GM21390 (cell line): Measurements from ENCODE around the gene SMTNL2.
"Not testable (repeated sequence)": the region's sequence is repeated elsewhere in the genome, so short reads cannot be mapped to it uniquely, and the experiment has no call there.

Experiments used
- ATAC-seq: cut with Tn5 transposase; IDR thresholded peaks from one replicate; pipeline ENCODE4 v1.9.1; 2021; ENCODE audit not compliant: unreplicated experiment

Gene SMTNL2

DNA sequence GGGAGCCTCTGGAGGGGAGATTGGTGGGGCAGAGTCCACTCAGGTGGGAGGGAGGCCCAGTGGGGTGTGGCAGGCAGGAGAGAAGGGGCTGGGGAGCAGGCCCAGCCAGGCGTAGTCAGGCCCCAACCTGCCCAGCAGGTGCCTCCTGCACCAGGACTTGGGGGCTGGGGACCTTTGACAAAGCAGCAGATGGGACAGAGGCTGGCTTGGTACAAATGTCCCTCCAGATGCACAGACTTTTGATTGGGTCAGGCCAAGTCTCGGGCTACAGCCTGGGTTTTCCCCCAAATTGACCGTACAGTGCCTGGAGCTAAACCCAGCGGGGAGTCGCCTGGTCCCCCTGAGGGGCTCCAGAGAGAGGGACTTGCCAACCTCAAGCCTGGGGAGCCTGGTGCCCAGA lies 24.4 kb upstream of the SMTNL2 start:
- ATAC-seq = no peak

DNA sequence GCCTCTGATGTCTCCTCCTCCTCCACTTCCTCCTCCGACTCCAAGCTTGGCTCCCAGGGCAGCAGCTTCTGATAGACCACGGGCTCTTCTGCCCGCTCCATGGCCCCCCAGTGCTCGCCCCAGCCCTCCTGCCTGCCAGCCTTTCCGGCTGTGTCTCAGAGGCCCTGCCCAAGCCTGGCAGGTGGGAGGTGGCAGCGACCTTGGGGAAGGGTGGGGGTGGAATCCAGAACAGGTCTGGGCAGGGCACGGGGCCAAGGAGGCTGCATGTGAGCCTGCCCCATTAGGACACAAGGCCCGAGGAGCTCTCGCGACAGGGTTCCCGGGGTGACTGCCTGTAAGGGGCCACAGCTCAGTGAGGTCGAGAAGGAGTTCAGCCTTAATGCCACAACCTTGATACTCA lies 23.9 kb upstream of the SMTNL2 start, which contains the start of gene GGT6:
GGT6 (minus strand) TSS at position 157 of the 400 bp plus-strand sequence; CDS start at position 101, 56 bp downstream.
- no peak for ATAC-seq

DNA sequence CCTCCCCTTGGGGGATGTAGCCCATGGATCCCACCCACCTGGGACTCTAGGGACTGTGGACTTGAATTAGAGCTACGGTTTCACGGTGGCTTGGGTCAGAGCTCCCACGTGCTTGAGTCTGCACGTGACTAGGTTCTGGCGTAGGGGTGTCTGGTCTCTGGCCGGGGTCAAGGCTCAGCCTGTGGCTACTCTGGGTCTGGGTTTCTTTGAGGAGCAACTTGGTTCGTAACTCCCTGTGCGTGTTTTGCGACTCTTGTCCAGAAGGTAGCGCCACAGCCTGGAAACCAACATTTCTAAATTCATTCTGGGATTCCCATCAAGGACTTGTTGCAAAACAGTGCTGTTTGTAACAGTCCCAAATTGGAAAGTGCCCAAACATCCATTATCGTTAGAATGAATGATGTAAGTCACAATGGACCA lies 23.5 kb upstream of the SMTNL2 start:
- ATAC-seq = no peak

DNA sequence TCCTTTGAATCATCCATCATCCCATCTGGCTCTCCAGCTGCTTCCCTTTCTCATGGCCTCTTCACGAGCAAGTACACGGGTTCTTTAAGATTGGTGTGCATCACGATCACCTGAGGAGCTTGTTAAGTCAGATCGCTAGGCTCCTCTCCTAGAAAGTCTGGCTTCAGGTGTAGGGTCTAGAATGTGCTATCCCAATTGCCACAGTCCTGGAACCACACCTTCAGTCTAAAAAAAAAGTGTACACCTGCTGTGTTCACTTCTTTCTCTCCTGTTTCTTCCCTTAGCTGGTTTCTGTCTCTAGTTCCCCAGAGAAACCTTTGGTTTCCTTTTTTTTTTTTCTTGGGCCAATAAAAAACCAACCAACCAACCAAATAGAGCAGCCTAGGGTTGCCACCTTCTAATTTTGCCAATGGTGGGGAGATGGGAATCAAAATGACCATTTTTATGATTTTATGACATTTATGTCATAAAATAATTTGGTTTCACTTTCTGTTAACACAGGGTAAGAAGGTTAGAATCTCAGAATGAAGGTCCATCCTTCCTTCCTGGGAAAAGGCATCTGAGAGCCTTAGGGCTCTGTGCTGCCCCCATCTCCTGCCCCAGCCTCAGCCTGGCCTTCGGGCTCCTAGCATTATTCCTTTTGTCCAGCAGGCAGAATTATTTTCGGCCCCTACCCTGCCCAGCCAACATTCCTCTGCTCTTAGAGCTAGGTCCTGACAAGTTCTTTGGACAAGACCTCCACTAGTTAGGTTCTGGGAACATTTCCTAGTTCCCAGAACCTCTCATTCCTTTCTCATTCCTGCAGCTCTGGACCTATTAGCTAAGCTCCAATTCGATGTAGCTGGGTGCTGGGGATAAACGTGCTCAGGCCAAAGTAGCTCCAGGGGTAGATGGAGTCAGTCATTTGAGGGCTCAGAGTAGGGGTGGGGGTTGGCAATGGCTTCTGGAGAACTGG lies 22.0 kb upstream of the SMTNL2 start:
- ATAC-seq = no peak

DNA sequence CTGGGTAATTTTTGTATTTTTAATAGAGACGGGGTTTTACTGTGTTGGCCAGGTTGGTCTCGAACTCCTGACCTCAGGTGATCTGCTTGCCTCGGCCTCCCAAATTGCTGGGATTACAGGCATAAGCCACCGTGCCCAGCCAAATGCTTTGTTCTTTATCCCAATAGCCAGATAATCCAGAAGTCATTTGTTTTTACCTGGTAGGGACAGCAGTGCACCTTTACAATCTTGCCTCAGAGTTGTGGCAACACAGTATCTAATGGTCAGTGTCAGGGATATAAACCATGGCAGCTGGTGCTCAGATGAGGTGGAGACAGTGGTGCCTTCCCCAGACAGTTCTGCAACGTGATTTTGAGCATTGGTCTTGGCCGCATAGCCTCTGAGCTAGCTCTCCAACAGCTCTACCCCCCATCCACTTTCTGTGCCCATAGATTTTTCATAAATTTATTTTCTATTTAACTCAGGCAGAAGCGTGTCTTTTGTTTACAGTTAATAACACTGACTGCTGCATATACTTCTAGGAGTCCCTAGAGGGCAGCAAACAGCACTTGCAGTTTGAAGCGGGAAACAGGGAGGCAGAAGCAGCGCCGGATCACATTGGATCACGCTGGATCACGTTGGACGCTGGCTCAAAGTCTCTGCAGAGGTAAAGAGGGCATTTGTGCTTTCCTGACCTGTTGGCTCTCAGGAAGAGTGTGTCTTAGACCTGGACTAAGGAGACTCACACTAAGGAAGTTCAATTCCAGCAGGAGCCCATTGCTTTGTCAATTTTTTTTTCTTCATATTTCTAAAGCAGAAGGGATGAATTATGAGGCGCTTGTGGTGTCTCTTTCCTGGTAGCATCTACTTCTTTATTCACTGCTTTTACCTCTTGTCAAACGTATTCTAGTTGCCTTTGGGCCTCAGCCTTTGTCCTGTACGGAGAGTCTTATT lies 18.9 kb upstream of the SMTNL2 start:
- ATAC-seq = no peak

DNA sequence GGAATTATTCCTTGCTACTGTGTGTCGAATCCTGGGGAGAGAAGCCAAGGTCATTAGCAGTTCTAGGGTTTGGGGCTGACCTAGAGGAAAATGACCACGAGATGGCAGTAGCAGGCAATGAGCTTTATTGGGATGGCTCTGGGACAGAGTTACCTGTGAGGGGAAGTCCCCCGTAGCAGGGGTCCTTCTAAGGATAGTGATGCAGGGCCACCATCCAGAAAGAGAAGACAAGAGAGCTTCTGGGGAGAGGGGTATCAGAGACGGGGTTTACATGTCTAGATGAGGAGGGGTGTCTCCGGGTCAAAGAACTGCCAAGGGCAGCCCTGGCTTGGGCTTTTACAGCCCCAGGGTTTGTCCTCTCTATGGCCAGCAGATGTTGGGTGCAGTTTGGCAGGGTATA lies 17.5 kb upstream of the SMTNL2 start:
- ATAC-seq = no peak

DNA sequence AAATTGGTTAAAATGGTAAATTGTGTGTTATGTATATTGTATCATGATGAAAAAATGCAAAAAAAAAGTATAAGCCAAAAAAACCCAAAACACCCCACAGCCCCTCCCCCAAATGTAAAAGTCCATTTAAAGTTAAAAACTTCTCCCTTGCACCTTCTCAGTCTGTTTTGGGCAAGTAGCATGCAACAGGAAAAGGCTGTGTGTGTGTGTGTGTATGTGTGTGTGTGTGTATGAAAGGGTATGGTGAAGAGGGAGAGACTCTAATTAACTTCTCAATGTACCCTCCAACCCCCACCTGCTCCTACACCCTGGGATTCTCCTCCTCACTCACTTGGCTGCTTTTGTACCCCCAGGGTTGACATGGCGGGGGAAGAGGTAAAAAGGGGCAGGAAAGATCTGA lies 14.7 kb upstream of the SMTNL2 start:
- ATAC-seq = no peak

DNA sequence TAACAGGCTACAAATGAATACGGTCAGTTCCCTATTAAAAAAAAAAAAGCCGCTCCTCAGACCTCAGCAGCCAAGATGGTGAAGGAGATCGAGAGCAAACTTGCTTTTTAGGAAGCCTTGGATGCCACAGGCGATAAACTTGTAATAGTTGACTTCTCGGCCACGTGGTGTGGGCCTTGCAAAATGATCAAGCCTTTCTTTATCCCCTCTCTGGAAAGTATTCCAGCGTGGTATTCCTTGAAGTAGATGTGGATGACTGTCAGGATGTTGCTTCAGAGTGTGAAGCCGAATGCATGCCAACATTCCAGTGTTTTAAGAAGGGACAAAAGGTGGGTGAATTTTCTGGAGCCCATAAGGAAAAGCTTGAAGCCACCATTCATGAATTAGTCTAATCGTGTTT lies 12.2 kb upstream of the SMTNL2 start:
- no peak for ATAC-seq

DNA sequence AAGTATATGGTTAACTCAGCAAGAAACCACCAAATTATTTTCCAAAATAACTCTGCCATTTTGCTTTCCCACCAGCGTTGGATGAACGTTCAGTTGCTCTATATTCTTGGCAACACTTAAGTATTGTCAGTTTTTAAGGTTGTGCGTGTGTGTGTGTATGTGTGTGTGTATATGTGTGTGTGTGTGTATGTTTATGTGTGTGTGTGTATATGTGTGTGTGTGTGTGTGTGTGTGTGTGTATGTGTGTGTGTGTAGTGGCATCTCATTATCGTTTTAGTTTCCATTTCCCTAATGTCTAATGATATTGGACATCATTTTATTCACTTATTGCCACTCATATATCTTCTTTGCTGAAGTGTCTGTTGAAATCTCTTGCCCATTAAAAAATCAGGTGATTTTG lies 11.2 kb upstream of the SMTNL2 start:
- ATAC-seq = no peak

DNA sequence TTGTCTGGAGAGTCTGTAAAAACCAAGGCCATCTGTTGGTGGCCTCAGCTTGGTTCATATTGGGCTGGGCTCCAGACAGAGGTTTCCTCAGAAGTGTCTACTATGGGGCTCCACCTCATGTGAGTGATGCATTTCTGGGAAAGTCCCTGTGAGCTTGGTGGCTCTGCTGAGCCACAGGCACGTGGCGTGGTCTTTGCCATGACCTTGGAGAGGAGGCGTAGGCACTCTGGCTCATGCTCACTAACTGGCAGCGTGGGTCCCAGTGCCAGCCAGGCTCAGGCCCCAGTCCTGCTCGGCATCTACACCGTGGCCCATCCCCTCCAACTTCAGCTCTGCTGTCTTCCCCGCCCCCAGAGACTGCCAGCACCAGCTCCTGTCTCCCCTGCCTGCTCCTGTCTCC lies 10.7 kb upstream of the SMTNL2 start:
- ATAC-seq = no peak

DNA sequence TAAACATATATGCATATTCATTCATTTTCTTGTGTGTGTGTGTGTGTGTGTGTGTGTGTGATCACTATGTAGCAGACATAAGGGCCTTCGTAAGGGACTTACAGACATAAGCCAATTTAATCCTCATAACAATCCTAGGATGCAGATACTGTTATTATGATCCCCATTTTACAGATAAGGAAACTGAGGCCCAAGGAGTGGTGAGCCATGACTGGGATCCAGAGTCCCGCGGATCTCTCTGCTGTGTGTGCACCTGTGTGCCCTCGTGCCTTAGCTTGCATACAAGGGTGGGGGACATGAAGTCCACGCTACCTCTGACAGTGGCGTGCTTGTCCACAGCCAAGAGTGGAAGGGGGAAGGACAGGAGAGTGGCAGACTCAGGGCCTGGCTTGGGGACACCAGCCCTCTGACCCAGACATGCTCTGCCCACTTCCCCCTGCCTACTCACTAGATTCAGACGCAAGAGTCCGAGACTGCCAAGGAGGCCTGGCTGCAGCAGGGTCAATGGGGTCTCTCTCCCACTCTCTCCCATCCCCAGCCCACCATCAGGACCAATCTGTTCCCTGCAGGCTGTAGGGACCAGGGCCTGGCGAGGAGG lies 9.8 kb upstream of the SMTNL2 start:
- ATAC-seq = no peak

DNA sequence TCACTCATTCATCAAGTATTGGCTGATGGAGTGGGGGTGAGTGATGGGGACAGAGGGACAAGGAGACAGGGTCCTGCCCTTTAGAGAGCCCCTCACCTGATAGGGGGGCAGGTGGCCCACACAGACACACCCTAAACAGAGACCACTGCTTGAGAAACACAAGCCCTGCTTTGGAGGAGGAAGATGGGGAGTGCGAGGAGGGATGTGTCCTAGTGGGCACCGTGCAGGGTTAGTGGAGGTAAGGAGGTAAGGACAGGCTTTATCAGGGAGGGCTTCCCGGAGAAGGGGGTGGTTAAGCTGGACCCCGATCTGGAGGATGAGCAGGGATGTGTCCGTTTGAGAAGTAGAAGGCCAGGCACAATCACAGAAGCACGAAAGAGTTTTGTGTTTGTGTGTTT lies 8.2 kb upstream of the SMTNL2 start:
- no peak for ATAC-seq

DNA sequence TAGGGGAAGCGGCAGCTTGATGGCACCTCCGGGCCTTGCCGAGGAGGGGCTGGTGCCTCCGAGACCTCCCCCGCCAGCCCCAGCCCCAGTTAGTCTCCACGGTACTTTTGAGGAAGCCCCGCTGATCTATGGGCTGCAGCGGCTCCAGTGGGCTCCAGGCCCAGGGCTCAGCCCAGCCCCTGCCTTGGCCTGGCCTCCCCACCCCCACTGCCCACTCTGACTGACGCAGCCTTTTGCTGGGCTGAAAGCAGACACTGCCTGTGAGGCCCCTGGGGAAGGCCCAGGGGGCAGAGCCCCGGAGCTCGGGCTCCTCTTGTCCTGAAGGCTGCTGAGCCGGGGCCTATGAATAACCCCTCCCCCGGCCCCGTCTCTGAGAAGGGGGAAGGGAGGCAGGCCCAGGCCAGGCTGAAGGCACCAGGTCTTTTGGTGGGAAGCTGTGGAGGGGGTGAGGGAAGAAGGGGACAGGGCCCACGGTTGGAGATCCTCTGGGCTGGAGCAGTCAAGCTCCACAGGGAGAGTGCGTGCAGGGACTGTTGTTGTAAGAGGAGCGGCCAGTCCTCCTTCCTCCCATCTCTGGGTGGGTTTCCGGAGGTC lies 7.5 kb upstream of the SMTNL2 start:
- no peak for ATAC-seq

DNA sequence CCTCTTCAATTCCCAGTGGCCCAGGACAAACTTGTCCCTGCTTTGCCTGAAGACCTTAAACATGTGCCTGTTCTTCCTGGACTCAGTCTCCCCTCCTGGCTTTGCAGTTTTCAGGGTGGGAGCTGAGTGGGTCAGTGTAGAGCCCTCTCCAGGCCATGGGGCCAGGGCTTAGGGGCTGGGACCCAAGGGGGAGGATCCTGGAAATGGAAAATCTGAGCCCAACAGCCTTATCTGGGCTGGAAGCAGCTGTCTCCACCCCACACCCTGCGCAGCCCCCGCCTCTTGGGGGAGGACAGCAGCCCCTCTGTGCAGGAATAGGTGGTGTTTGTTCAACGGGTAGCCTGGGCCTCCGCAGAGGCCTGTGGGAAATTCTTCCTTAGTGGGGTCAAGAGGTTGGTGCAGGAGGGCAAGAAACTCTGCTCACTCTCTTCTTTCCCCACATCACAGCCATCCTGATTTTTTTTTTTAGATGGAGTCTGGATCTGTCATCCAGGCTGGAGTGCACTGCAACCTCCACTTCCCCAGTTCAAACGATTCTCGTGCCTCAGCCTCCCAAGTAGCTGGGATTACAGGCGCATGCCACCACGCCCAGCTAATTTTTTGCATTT lies 6.8 kb upstream of the SMTNL2 start:
- ATAC-seq = no peak

DNA sequence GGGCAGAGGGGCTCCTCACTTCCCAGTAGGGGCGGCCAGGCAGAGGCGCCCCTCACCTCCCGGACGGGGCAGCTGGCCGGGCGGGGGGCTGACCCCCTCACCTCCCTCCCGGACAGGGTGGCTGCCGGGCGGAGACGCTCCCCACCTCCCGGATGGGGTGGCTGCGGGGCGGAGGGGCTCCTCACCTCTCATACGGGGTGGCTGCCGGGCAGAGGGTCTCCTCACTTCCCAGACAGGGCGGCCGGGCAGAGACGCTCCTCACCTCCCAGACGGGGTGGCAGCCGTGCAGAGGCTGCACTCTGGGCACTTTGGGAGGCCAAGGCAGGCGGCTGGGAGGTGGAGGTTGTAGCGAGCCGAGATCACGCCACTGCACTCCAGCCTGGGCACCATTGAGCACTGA lies 6.0 kb upstream of the SMTNL2 start:
- ATAC-seq = not testable (repeated sequence)

DNA sequence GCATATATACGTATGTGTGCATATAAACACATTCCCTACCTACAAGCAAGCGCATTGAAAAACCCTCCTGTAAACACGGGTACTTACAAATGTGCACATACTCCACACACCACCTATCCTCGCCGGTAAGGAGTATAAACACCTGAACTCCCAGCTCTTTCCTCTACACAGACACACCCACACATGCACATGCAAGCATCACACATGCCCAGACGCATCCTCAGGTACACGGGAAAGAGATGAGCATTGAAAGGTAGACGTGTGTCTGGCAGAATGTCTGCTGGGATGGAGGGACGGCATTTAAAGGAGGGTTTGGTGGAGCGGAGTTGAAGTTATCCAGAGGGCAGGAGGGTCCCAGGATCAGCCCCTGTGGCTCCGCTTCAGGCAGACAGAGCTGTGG lies 4.7 kb upstream of the SMTNL2 start:
- no peak for ATAC-seq

DNA sequence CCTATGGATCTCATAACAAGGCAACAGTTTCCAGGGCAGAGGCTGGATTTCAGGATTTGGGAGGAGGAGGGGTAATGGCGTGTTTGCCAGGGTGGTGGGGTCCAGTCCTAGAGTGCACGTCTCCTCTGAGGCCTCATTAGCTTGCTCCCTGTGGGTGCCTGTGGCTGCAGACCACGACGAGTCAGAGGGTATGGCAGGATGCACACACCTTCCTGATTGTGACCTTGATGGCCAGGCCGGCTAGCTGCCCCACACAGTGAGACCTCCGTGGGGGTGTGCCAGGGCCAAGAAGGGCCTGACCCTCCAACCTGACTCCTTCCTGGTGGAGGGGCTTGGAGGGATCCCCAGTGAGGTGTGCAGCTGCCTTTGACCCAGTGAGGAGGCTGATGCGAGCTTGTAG lies 4.0 kb upstream of the SMTNL2 start:
- ATAC-seq = no peak

DNA sequence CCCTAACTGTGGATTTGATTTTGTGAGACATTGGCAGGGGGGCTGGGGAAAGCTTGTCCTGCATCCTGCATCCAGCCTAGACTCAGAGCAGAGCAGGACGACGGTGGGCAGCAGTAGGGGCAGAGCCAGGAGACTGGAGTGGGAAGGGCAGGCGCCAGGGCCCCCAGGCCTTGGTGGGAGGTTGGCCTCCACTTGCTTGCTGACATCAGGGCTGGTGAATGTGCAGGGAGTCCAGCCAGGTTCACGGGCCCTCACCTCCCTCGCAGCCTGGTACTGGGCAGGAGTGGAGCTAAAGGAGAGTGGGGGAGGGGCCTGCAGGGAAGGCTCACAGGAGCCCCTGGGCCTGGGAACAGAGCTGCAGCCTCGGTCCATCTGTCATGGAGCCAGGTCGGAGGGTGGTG lies 2.2 kb upstream of the SMTNL2 start:
- no peak for ATAC-seq

DNA sequence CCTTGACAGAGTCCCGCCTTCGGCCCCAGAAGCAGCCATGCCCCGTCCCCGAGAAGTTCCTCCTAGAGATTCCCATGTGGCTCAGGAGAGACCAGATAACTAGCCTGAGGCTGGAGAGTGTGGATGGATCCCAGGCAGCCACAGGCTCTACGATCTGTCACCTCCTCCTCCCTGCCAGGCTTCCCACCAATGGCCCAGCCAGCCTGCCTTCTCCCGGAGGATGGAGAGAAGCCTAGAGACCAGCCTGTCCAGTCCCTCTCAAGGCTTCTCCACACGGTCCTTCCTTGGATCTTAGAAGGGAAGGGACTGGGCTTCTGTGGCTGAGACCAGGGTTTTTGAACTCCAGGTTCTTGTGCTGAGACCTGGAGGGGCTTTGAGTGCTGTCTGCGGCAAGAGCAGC lies 1.6 kb upstream of the SMTNL2 start:
- no peak for ATAC-seq

DNA sequence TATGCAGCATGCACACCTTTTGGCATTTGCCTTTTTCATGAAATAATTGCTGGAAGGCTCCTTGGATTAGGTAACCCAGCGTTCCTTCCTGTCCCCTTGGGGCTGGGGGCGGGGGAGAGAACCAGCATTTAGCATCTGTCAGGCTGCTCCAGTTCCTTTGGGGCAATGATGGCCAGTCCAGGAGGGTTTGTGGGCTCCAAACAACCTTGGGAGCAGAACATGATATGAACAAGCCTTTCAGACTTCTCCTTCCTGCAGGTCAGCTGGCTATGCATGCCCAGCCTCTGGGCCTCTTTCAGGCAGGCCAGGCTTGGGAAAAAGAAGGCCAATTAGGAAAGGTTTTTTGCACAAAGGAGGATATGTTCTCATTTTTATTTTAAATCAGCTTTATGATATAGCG lies 1.1 kb upstream of the SMTNL2 start:
- ATAC-seq = no peak

DNA sequence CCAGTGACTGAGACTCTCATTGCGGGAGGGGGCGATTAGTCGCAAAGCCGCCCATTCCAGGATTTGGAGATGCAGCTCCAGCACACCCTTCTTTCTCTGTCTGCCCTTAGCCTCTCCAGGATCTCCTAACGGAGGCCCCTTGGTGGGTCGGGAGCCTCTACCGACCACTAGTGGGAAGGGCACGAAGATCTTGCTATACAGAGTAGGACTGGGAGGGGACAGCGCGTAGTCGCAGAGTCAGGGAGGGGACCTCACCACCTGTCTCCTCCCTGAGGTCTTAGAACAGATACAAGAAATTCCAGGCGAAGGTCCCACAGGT lies 588 bp upstream of the SMTNL2 start:
- ATAC-seq = no peak
